HEK293 (cell line): ENCODE data around the gene MFAP3.

ENCODE experiments used
- CTCF ChIA-PET: fragments of 350-600 bp; formaldehyde crosslinking; extraction: SDS; loops from one replicate; lab custom pipeline; 2021; ENCODE audit warnings: antibody characterized with exemption; lab: Yijun Ruan, JAX
- POLR2A ChIA-PET: fragments of 300-600 bp; formaldehyde crosslinking; extraction: SDS; loops from one replicate; lab custom pipeline; 2020; ENCODE audit warnings: antibody characterized with exemption, inconsistent platforms; lab: Yijun Ruan, JAX
- H3K27ac ChIP-seq: fragments of 200-500 bp; sonication (Bioruptor generic); 2 replicates; pipeline ENCODE4 v1.5.1; 2014; ENCODE audit warnings: low read depth, low read length, control low read depth, inconsistent platforms; ENCODE audit errors: extremely low read depth
- H3K36me3 ChIP-seq, 2 experiments: fragments of 200-500 bp in 1 of 2; sonication (Bioruptor generic) in 1 of 2; 1 replicate in 1 of 2; 2 replicates in 1 of 2; pipeline ENCODE4 v1.5.1; 2014 to 2017; ENCODE audit warnings: inconsistent platforms in 2 of 2, low read length in 2 of 2; ENCODE audit not compliant: control insufficient read depth in 2 of 2, insufficient read depth in 1 of 2
- H3K4me1 ChIP-seq: fragments of 200-500 bp; sonication (Bioruptor generic); 2 replicates; pipeline ENCODE4 v1.5.1; 2014; ENCODE audit warnings: mild to moderate bottlenecking, low read length, inconsistent platforms; ENCODE audit not compliant: control insufficient read depth, insufficient read depth
- H3K4me3 ChIP-seq: 2 replicates; pipeline ENCODE4 v1.5.1; 2011; ENCODE audit warnings: low read depth, mild to moderate bottlenecking, control low read depth, low read length, moderate library complexity
- H3K9me3 ChIP-seq: fragments of 200-500 bp; sonication (Bioruptor generic); 2 replicates; pipeline ENCODE4 v1.5.1; 2014; ENCODE audit warnings: low read depth, low read length, inconsistent platforms; ENCODE audit not compliant: control insufficient read depth, insufficient read depth
- BCL11B ChIP-seq: fragments of 450-650 bp; formaldehyde crosslinking; IDR thresholded peaks from 2 replicates; pipeline ENCODE4 v1.5.1; 2016; ENCODE audit warnings: low read depth, missing biosample characterization, missing genetic modification characterization
- KLF10 ChIP-seq: fragments of 450-650 bp; IDR thresholded peaks from 2 replicates; pipeline ENCODE4 v1.5.1; 2018; ENCODE audit warnings: missing biosample characterization, mild to moderate bottlenecking, missing genetic modification characterization
- MEIS1 ChIP-seq: sonication (generic); formaldehyde crosslinking; IDR thresholded peaks from 2 replicates; pipeline ENCODE4 v1.8.1; 2022; ENCODE audit warnings: missing genetic modification reagents, mild to moderate bottlenecking, borderline replicate concordance
- SCRT2 ChIP-seq: fragments of 450-650 bp; formaldehyde crosslinking; IDR thresholded peaks from 2 replicates; pipeline ENCODE4 v1.5.1; 2016; ENCODE audit warnings: missing biosample characterization, missing genetic modification characterization
- ZEB2 ChIP-seq: fragments of 450-650 bp; formaldehyde crosslinking; IDR thresholded peaks from 2 replicates; pipeline ENCODE4 v1.5.1; 2016; ENCODE audit warnings: missing biosample characterization, missing genetic modification characterization
- ZFP41 ChIP-seq: fragments of 450-650 bp; formaldehyde crosslinking; IDR thresholded peaks from 2 replicates; pipeline ENCODE4 v1.5.1; 2016; ENCODE audit warnings: missing biosample characterization, missing genetic modification characterization, borderline replicate concordance
- ZNF138 ChIP-seq: fragments of 450-650 bp; formaldehyde crosslinking; IDR thresholded peaks from 2 replicates; pipeline ENCODE4 v1.5.1; 2016; ENCODE audit warnings: missing biosample characterization, missing genetic modification characterization, borderline replicate concordance
- ZNF140 ChIP-seq: fragments of 450-650 bp; formaldehyde crosslinking; IDR thresholded peaks from 2 replicates; pipeline ENCODE4 v1.5.1; 2016; ENCODE audit warnings: missing biosample characterization, missing genetic modification characterization
- ZNF146 ChIP-seq: fragments of 450-650 bp; formaldehyde crosslinking; IDR thresholded peaks from 2 replicates; pipeline ENCODE4 v1.5.1; 2016; ENCODE audit warnings: missing biosample characterization, missing genetic modification characterization
- ZNF274 ChIP-seq, 2 experiments: fragments of 200-500 bp in 1 of 2; fragments of 450-650 bp in 1 of 2; sonication (Bioruptor generic) in 1 of 2; formaldehyde crosslinking in 1 of 2; IDR thresholded peaks; 2 replicates each; pipeline versions ENCODE4 v1.5.1 to v1.6.1; 2014 to 2016; ENCODE audit warnings: borderline replicate concordance in 1 of 2, inconsistent platforms in 1 of 2, low read length in 1 of 2, missing biosample characterization in 1 of 2, missing genetic modification characterization in 1 of 2
- ZNF302 ChIP-seq: fragments of 450-650 bp; formaldehyde crosslinking; IDR thresholded peaks from 2 replicates; pipeline ENCODE4 v1.5.1; 2016; ENCODE audit warnings: missing biosample characterization, missing genetic modification characterization, low read depth
- ZNF341 ChIP-seq: fragments of 450-650 bp; formaldehyde crosslinking; IDR thresholded peaks from 2 replicates; pipeline ENCODE4; 2016; ENCODE audit warnings: low read depth, missing biosample characterization, missing genetic modification characterization
- ZNF433 ChIP-seq: fragments of 450-650 bp; formaldehyde crosslinking; IDR thresholded peaks from 2 replicates; pipeline ENCODE4 v1.5.1; 2016; ENCODE audit warnings: missing biosample characterization, missing genetic modification characterization, low read depth
- ZNF548 ChIP-seq: fragments of 450-650 bp; formaldehyde crosslinking; IDR thresholded peaks from 2 replicates; pipeline ENCODE4 v1.5.1; 2016; ENCODE audit warnings: missing biosample characterization, missing genetic modification characterization
- ZNF560 ChIP-seq: fragments of 450-650 bp; formaldehyde crosslinking; IDR thresholded peaks from 2 replicates; pipeline ENCODE4 v1.5.1; 2017; ENCODE audit warnings: missing biosample characterization, missing genetic modification characterization, borderline replicate concordance
- ZNF596 ChIP-seq: fragments of 450-650 bp; IDR thresholded peaks from 2 replicates; pipeline ENCODE4 v1.5.0; 2018; ENCODE audit warnings: missing biosample characterization, mild to moderate bottlenecking, missing genetic modification characterization, moderate library complexity
- ZNF785 ChIP-seq: fragments of 450-650 bp; formaldehyde crosslinking; IDR thresholded peaks from 2 replicates; pipeline ENCODE4 v1.5.1; 2016; ENCODE audit warnings: missing biosample characterization, missing genetic modification characterization
- TF ChIP-seq, protein P1 (sequence below): fragments of 450-650 bp; formaldehyde crosslinking; IDR thresholded peaks from 2 replicates; pipeline ENCODE4 v1.5.1; 2017; ENCODE audit warnings: missing biosample characterization, missing genetic modification characterization
- TF ChIP-seq, protein P2 (sequence below): fragments of 450-650 bp; formaldehyde crosslinking; IDR thresholded peaks from 2 replicates; pipeline ENCODE4 v1.5.1; 2016; ENCODE audit warnings: missing biosample characterization, missing genetic modification characterization
- TF ChIP-seq, protein P3 (sequence below): fragments of 450-650 bp; formaldehyde crosslinking; IDR thresholded peaks from 2 replicates; pipeline ENCODE4 v1.5.1; 2017; ENCODE audit warnings: missing biosample characterization, missing genetic modification characterization
- TF ChIP-seq, protein P4 (sequence below): fragments of 450-650 bp; formaldehyde crosslinking; IDR thresholded peaks from 2 replicates; pipeline ENCODE4 v1.5.1; 2016; ENCODE audit warnings: missing biosample characterization, missing genetic modification characterization
- TF ChIP-seq, protein P5 (sequence below): fragments of 450-650 bp; formaldehyde crosslinking; IDR thresholded peaks from 2 replicates; pipeline ENCODE4; 2016; ENCODE audit warnings: missing biosample characterization, missing genetic modification characterization
- TF ChIP-seq, protein P6 (sequence below): fragments of 450-650 bp; formaldehyde crosslinking; IDR thresholded peaks from 2 replicates; pipeline ENCODE4 v1.5.1; 2016; ENCODE audit warnings: missing biosample characterization, missing genetic modification characterization

MFAP3 gene

DNA sequence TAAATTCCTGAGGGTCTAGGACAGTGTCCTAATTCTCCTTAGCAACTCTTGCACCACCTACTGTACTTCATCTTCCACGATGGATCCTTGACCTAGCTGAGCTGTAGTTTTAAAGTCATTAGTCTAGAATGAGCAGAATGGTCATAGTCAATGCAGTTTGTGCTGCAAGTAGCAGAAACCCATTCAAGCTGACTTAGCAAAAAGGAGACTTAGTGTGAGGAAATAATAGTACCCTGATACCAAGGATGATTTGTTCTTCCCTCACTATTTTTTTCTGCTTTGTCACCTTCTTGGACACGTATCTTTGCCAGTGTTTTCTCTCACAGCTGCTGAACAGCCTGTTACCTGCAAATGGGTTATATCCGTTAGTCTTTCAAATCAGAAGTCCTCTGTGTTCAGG is 5.3 kb downstream of the MFAP3 start:
- no peaks in the 10 kb centered on the region for H3K9me3 ChIP-seq
- peaks cover 8% of the 10 kb centered on the region for H3K4me1 ChIP-seq
- ChIA-PET POLR2A (no interaction called here), CTCF (no interaction called here)
- no peak overlapping the region for H3K27ac ChIP-seq
- TF ChIP-seq ZNF146 (no peak), ZNF302 (tag by site-specific recombination) (no peak), ZNF140 (no peak), ZNF433 (no peak), ZNF138 (tag by site-specific recombination) (no peak), MEIS1 (CRISPR knock-in tag) (no peak), ZNF548 (tag by site-specific recombination) (no peak), ZEB2 (tag by site-specific recombination) (no peak), ZFP41 (tag by site-specific recombination) (no peak), KLF10 (tag by site-specific recombination) (no peak), ZNF560 (tag by site-specific recombination) (no peak)
- TF ChIP-seq, protein P1, sequence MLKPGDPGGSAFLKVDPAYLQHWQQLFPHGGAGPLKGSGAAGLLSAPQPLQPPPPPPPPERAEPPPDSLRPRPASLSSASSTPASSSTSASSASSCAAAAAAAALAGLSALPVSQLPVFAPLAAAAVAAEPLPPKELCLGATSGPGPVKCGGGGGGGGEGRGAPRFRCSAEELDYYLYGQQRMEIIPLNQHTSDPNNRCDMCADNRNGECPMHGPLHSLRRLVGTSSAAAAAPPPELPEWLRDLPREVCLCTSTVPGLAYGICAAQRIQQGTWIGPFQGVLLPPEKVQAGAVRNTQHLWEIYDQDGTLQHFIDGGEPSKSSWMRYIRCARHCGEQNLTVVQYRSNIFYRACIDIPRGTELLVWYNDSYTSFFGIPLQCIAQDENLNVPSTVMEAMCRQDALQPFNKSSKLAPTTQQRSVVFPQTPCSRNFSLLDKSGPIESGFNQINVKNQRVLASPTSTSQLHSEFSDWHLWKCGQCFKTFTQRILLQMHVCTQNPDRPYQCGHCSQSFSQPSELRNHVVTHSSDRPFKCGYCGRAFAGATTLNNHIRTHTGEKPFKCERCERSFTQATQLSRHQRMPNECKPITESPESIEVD (tag by site-specific recombination) = no peak
- TF ChIP-seq, protein P2, sequence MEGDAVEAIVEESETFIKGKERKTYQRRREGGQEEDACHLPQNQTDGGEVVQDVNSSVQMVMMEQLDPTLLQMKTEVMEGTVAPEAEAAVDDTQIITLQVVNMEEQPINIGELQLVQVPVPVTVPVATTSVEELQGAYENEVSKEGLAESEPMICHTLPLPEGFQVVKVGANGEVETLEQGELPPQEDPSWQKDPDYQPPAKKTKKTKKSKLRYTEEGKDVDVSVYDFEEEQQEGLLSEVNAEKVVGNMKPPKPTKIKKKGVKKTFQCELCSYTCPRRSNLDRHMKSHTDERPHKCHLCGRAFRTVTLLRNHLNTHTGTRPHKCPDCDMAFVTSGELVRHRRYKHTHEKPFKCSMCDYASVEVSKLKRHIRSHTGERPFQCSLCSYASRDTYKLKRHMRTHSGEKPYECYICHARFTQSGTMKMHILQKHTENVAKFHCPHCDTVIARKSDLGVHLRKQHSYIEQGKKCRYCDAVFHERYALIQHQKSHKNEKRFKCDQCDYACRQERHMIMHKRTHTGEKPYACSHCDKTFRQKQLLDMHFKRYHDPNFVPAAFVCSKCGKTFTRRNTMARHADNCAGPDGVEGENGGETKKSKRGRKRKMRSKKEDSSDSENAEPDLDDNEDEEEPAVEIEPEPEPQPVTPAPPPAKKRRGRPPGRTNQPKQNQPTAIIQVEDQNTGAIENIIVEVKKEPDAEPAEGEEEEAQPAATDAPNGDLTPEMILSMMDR (tag by site-specific recombination) = no peak
- TF ChIP-seq, protein P3, sequence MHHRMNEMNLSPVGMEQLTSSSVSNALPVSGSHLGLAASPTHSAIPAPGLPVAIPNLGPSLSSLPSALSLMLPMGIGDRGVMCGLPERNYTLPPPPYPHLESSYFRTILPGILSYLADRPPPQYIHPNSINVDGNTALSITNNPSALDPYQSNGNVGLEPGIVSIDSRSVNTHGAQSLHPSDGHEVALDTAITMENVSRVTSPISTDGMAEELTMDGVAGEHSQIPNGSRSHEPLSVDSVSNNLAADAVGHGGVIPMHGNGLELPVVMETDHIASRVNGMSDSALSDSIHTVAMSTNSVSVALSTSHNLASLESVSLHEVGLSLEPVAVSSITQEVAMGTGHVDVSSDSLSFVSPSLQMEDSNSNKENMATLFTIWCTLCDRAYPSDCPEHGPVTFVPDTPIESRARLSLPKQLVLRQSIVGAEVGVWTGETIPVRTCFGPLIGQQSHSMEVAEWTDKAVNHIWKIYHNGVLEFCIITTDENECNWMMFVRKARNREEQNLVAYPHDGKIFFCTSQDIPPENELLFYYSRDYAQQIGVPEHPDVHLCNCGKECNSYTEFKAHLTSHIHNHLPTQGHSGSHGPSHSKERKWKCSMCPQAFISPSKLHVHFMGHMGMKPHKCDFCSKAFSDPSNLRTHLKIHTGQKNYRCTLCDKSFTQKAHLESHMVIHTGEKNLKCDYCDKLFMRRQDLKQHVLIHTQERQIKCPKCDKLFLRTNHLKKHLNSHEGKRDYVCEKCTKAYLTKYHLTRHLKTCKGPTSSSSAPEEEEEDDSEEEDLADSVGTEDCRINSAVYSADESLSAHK = no peak
- TF ChIP-seq, protein P4, sequence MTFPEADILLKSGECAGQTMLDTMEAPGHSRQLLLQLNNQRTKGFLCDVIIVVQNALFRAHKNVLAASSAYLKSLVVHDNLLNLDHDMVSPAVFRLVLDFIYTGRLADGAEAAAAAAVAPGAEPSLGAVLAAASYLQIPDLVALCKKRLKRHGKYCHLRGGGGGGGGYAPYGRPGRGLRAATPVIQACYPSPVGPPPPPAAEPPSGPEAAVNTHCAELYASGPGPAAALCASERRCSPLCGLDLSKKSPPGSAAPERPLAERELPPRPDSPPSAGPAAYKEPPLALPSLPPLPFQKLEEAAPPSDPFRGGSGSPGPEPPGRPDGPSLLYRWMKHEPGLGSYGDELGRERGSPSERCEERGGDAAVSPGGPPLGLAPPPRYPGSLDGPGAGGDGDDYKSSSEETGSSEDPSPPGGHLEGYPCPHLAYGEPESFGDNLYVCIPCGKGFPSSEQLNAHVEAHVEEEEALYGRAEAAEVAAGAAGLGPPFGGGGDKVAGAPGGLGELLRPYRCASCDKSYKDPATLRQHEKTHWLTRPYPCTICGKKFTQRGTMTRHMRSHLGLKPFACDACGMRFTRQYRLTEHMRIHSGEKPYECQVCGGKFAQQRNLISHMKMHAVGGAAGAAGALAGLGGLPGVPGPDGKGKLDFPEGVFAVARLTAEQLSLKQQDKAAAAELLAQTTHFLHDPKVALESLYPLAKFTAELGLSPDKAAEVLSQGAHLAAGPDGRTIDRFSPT (tag by site-specific recombination) = no peak
- peaks cover 0 to 19% of the 10 kb centered on the region in 2 experiments; a peak in 1 of 3 replicates for H3K36me3 ChIP-seq
- H3K4me3 ChIP-seq = no peak overlapping the region

DNA sequence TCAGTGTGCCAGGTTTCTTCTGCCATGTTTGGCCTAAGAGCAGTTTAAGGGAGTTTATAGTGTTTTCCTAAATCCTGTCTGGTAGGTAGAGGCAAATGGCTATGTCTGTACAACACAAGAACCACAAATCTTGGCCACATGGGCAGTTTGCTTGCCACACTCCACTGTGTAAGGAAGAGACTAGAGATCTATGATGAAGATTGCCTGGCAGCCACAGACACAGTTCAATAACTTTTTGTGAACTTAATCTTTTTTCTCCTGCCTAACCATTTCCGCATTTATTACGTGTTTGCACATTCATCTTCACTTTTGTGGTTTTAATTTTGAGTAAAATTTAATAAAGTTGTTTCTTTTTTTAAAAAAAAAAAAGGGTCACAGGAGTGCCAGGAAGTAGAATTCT is 5.8 kb downstream of the MFAP3 start:
- Histone ChIP-seq H3K4me1 (peaks cover 8% of the 10 kb centered on the region), H3K27ac (no peak overlapping the region), H3K4me3 (no peak overlapping the region), H3K9me3 (no peaks in the 10 kb centered on the region), H3K36me3 (peaks cover 0 to 19% of the 10 kb centered on the region in 2 experiments; a peak in 1 of 3 replicates)
- ChIA-PET POLR2A (no interaction called here), CTCF (no interaction called here)
- TF ChIP-seq, protein P5, sequence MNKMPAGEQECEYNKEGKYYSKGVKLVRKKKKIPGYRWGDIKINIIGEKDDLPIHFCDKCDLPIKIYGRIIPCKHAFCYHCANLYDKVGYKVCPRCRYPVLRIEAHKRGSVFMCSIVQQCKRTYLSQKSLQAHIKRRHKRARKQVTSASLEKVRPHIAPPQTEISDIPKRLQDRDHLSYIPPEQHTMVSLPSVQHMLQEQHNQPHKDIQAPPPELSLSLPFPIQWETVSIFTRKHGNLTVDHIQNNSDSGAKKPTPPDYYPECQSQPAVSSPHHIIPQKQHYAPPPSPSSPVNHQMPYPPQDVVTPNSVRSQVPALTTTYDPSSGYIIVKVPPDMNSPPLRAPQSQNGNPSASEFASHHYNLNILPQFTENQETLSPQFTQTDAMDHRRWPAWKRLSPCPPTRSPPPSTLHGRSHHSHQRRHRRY = no peak
- TF ChIP-seq ZNF341 (tag by site-specific recombination) (no peak), ZFP41 (tag by site-specific recombination) (no peak), ZNF785 (no peak), ZNF146 (no peak), ZNF596 (tag by site-specific recombination) (no peak), BCL11B (tag by site-specific recombination) (no peak), SCRT2 (tag by site-specific recombination) (no peak), ZNF274 (IDR thresholded peaks at IDR 0.05; ENCODE audit: low read length) (no peak), ZNF274 (tag by site-specific recombination; IDR thresholded peaks at IDR 0.05; ENCODE audit: borderline replicate concordance) (no peak)
- TF ChIP-seq, protein P6, sequence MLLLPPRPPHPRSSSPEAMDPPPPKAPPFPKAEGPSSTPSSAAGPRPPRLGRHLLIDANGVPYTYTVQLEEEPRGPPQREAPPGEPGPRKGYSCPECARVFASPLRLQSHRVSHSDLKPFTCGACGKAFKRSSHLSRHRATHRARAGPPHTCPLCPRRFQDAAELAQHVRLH (tag by site-specific recombination) = no peak
- TF ChIP-seq, protein P2 (tag by site-specific recombination) = no peak
